H9 (cell line): ENCODE results near the gene ASXL1. TPM values are rescaled to one million over a fixed set of nuclear protein-coding genes. Genes with fewer than 3 reads are reported as not detected.
A peak's percentile ranks its signal among the peaks of the same experiment; 100 is the strongest.

Experiments used
- DNase-seq: peaks from one replicate; pipeline ENCODE4 v3.0.0-alpha.2; 2017
- H2AFZ ChIP-seq: one replicate; pipeline ENCODE4 v1.6.1; 2013; ENCODE audit warnings: mild to moderate bottlenecking, low read length, control low read depth, moderate library complexity
- H2AK5ac ChIP-seq: 2 replicates; pipeline ENCODE4 v1.6.1; 2013; ENCODE audit warnings: low read length, control low read depth, mixed read lengths; ENCODE audit not compliant: insufficient read length
- H2BK120ac ChIP-seq: one replicate; pipeline ENCODE4 v1.6.1; 2013; ENCODE audit warnings: low read depth, mild to moderate bottlenecking, low read length, control low read depth, inconsistent platforms; ENCODE audit not compliant: poor library complexity, severe bottlenecking
- H2BK12ac ChIP-seq: 2 replicates; pipeline ENCODE4 v1.6.1; 2013; ENCODE audit warnings: low read length, control low read depth, mixed read lengths, low read depth; ENCODE audit not compliant: insufficient read length
- H2BK15ac ChIP-seq: 2 replicates; pipeline ENCODE4 v1.6.1; 2013; ENCODE audit warnings: low read depth, low read length, control low read depth
- H2BK20ac ChIP-seq: one replicate; pipeline ENCODE4 v1.6.1; 2013; ENCODE audit warnings: low read depth, mild to moderate bottlenecking, low read length, control low read depth, inconsistent platforms; ENCODE audit not compliant: poor library complexity, severe bottlenecking
- H2BK5ac ChIP-seq: 2 replicates; pipeline ENCODE4 v1.6.1; 2013; ENCODE audit warnings: low read length, control low read depth, mixed read lengths; ENCODE audit not compliant: insufficient read length
- H3K14ac ChIP-seq: 2 replicates; pipeline ENCODE4 v1.6.1; 2013; ENCODE audit warnings: low read length, control low read depth; ENCODE audit not compliant: insufficient read depth
- H3K18ac ChIP-seq: 2 replicates; pipeline ENCODE4 v1.6.1; 2013; ENCODE audit warnings: low read depth, mild to moderate bottlenecking, mixed read lengths, low read length, control low read depth; ENCODE audit not compliant: insufficient read length
- H3K23ac ChIP-seq: 2 replicates; pipeline ENCODE4 v1.6.1; 2013; ENCODE audit warnings: low read length, control low read depth, mixed read lengths, low read depth; ENCODE audit not compliant: insufficient read length
- H3K23me2 ChIP-seq: 2 replicates; pipeline ENCODE4 v1.6.1; 2013; ENCODE audit warnings: low read depth, mild to moderate bottlenecking, mixed read lengths, low read length, control low read depth; ENCODE audit not compliant: insufficient read length, poor library complexity, severe bottlenecking
- H3K27ac ChIP-seq: 2 replicates; pipeline ENCODE4 v1.5.1; 2013; ENCODE audit warnings: low read length, control low read depth, mixed read lengths, low read depth; ENCODE audit not compliant: insufficient read length
- H3K27me3 ChIP-seq: 2 replicates; pipeline ENCODE4 v1.6.1; 2013; ENCODE audit warnings: low read length, control low read depth, inconsistent platforms; ENCODE audit not compliant: insufficient read depth
- H3K4ac ChIP-seq: 2 replicates; pipeline ENCODE4 v1.6.1; 2013; ENCODE audit warnings: low read depth, mild to moderate bottlenecking, control low read depth, inconsistent platforms, low read length, moderate library complexity
- H3K4me1 ChIP-seq: 2 replicates; pipeline ENCODE4 v1.6.1; 2013; ENCODE audit warnings: low read length, control low read depth, inconsistent platforms; ENCODE audit not compliant: insufficient read depth
- H3K4me2 ChIP-seq: 2 replicates; pipeline ENCODE4 v1.6.1; 2013; ENCODE audit warnings: low read length, control low read depth, mixed read lengths; ENCODE audit not compliant: insufficient read length, insufficient read depth
- H3K56ac ChIP-seq: 2 replicates; pipeline ENCODE4 v1.6.1; 2013; ENCODE audit warnings: low read depth, mild to moderate bottlenecking, mixed read lengths, low read length, control low read depth; ENCODE audit not compliant: insufficient read length
- H3K79me1 ChIP-seq: 2 replicates; pipeline ENCODE4 v1.6.1; 2013; ENCODE audit warnings: low read depth, mild to moderate bottlenecking, moderate library complexity, low read length, control low read depth, inconsistent platforms; ENCODE audit not compliant: insufficient read depth, poor library complexity, severe bottlenecking
- H3K79me2 ChIP-seq: 2 replicates; pipeline ENCODE4 v1.6.1; 2013; ENCODE audit warnings: low read length, control low read depth, inconsistent platforms; ENCODE audit not compliant: insufficient read depth
- H3K9ac ChIP-seq: 2 replicates; pipeline ENCODE4 v1.6.1; 2013; ENCODE audit warnings: low read length, control low read depth, mixed read lengths; ENCODE audit not compliant: insufficient read length; ENCODE audit errors: extremely low read depth
- H3K9me3 ChIP-seq: one replicate; pipeline ENCODE4 v1.6.1; 2013; ENCODE audit warnings: low read depth, low read length, inconsistent platforms; ENCODE audit not compliant: control insufficient read depth
- H3T11ph ChIP-seq: one replicate; pipeline ENCODE4 v1.6.1; 2013; ENCODE audit warnings: mild to moderate bottlenecking, low read length, control low read depth, inconsistent platforms
- H4K20me1 ChIP-seq: one replicate; pipeline ENCODE4 v1.6.1; 2013; ENCODE audit not compliant: control insufficient read depth, insufficient read length, insufficient read depth
- H4K5ac ChIP-seq: 2 replicates; pipeline ENCODE4 v1.6.1; 2013; ENCODE audit warnings: low read depth, mild to moderate bottlenecking, mixed read lengths, low read length, control low read depth; ENCODE audit not compliant: insufficient read length
- H4K8ac ChIP-seq: replicated peaks from 2 replicates; pipeline ENCODE4 v1.6.1; 2013; ENCODE audit warnings: low read length, control low read depth, mixed read lengths, low read depth; ENCODE audit not compliant: insufficient read length
- H4K91ac ChIP-seq: 2 replicates; pipeline ENCODE4 v1.6.1; 2013; ENCODE audit warnings: low read depth, mild to moderate bottlenecking, moderate library complexity, mixed read lengths, low read length, control low read depth; ENCODE audit not compliant: insufficient read length
- H3K27ac Mint-ChIP-seq, 3 experiments: 2 replicates in 2 of 3; 3 replicates in 1 of 3; pipeline ENCODE4 v1.8.0; 2020 to 2021; ENCODE audit warnings: mixed read lengths in 3 of 3, mild to moderate bottlenecking in 1 of 3, moderate library complexity in 1 of 3
- H3K27me3 Mint-ChIP-seq: 2 replicates; pipeline ENCODE4 v1.8.0; 2021; ENCODE audit warnings: low read depth, mild to moderate bottlenecking, moderate library complexity, mixed read lengths
- H3K36me3 Mint-ChIP-seq, 3 experiments: 2 replicates in 2 of 3; 3 replicates in 1 of 3; pipeline ENCODE4 v1.8.0; 2020 to 2021; ENCODE audit warnings: low read depth in 3 of 3, mixed read lengths in 3 of 3; ENCODE audit not compliant: insufficient read depth in 1 of 3
- H3K4me1 Mint-ChIP-seq, 2 experiments: 2 replicates each; pipeline ENCODE4 v1.8.0; 2020; ENCODE audit warnings: mixed read lengths in 2 of 2
- H3K4me3 Mint-ChIP-seq, 2 experiments: 2 replicates in 1 of 2; 3 replicates in 1 of 2; pipeline ENCODE4 v1.8.0; 2020 to 2021; ENCODE audit warnings: mild to moderate bottlenecking in 2 of 2, mixed read lengths in 2 of 2, moderate library complexity in 1 of 2
- H3K9me3 Mint-ChIP-seq, 2 experiments: 2 replicates in 1 of 2; 3 replicates in 1 of 2; pipeline ENCODE4 v1.8.0; 2020; ENCODE audit warnings: mild to moderate bottlenecking in 2 of 2, mixed read lengths in 2 of 2, moderate library complexity in 1 of 2
- WGBS: extraction: QIAGEN DNeasy Blood & Tissue Kit; methylation state at CpG from one replicate; pipeline ENCODE4 v1.1.7; 2013; ENCODE audit warnings: missing lambda C conversion rate, low lambda C conversion rate, mixed read lengths; ENCODE audit not compliant: insufficient read length; ENCODE audit errors: extremely low coverage; 5-methylcytosine and 5-hydroxymethylcytosine counted together
- total RNA-seq: library from RNA; stranded (reverse); gene quantifications from 2 replicates; pipeline ENCODE4 v1.2.1, GENCODE V29; 2021
- TF ChIP-seq, protein P1 (sequence below): fragments of 200-600 bp; sonication (generic); conservative IDR thresholded peaks from 3 replicates; pipeline ENCODE4 v1.8.0; 2021; ENCODE audit warnings: antibody characterized with exemption, mild to moderate bottlenecking

ASXL1 gene
- total RNA-seq, 1 experiment from 2014 or later: 39.5 TPM

DNA sequence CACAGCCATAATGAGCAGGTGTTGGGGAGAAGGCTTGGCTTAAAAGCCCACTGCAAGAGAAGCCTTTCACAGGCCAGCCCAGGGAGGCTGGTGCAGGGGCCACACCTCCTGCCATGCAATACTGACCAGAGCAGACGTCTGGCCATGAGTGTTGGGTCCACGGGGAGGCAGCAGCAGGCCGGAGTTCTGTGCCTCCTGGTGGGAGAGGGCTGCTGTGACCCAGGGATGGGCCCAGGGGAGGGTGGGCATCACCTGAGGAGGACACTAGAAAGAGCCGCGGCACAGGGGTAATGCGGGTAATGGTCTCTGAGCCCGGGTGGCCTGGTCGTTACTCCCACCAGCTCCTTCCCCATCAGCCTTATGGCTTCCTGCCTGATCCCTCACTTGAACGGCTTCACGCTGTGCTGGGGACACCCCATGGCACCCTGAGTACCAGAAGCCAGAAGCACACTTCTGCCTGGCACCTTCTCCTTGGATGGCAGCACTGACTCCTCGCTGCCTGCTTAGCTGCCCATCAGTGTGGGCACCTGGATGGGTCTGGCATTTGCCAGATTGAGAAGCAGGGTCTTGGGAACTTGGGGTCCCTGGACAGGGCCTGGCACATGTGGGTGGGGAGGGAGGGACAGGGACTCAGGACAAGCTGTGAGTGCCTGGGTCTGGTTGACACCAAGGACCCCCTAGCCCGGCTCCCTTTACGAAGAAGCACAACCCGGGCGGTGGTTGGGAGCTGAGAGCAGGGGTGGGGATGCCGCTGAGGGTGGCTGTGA, 108.8 kb downstream of the ASXL1 start:
- Histone ChIP-seq H3K9me3 (no peaks in the 10 kb centered on the region), H4K20me1 (peaks cover 4% of the 10 kb centered on the region), H2BK120ac (no peak overlapping the region), H3K79me1 (no peaks in the 10 kb centered on the region), H3K27ac (no peak overlapping the region), H3K23me2 (no peaks in the 10 kb centered on the region), H4K5ac (no peak overlapping the region), H3K56ac (no peak overlapping the region), H3T11ph (no peak overlapping the region), H3K14ac (no peak overlapping the region), H3K9ac (no peak overlapping the region), H2BK5ac (no peak overlapping the region), H3K27me3 (no peaks in the 10 kb centered on the region), H3K4me1 (no peaks in the 10 kb centered on the region), H2BK20ac (no peak overlapping the region), H2BK12ac (no peak overlapping the region), H2BK15ac (no peak overlapping the region), H2AFZ (no peak overlapping the region), H4K8ac (no peak overlapping the region), H3K23ac (no peak overlapping the region), H3K18ac (no peak overlapping the region), H2AK5ac (no peak overlapping the region), H3K4ac (no peak overlapping the region), H3K79me2 (no peaks in the 10 kb centered on the region), H4K91ac (no peak overlapping the region), H3K4me2 (no peak overlapping the region)
- Mint-ChIP-seq H3K9me3 (no peaks in the 10 kb centered on the region), H3K4me1 (peaks cover 30 to 34% of the 10 kb centered on the region in 2 experiments), H3K27ac (peak overlapping the region in 2 of 3 experiments; percentile 44 to 82; a peak in 2 of 7 replicates), H3K4me3 (no peak overlapping the region), H3K36me3 (peaks cover 0 to 20% (median 7%) of the 10 kb centered on the region in 3 experiments; a peak in 6 of 7 replicates), H3K27me3 (no peaks in the 10 kb centered on the region)
- WGBS: no CpG with 5 or more reads among the region's 16 CpGs
- DNase-seq: no peak
- TF ChIP-seq, protein P1, sequence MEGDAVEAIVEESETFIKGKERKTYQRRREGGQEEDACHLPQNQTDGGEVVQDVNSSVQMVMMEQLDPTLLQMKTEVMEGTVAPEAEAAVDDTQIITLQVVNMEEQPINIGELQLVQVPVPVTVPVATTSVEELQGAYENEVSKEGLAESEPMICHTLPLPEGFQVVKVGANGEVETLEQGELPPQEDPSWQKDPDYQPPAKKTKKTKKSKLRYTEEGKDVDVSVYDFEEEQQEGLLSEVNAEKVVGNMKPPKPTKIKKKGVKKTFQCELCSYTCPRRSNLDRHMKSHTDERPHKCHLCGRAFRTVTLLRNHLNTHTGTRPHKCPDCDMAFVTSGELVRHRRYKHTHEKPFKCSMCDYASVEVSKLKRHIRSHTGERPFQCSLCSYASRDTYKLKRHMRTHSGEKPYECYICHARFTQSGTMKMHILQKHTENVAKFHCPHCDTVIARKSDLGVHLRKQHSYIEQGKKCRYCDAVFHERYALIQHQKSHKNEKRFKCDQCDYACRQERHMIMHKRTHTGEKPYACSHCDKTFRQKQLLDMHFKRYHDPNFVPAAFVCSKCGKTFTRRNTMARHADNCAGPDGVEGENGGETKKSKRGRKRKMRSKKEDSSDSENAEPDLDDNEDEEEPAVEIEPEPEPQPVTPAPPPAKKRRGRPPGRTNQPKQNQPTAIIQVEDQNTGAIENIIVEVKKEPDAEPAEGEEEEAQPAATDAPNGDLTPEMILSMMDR: no peak
